ENCODE results near the gene HIPK2. TPM values are rescaled to one million over a fixed set of nuclear protein-coding genes. Genes with fewer than 3 reads are reported as not detected.
"Not testable (repeated sequence)": the region's sequence is repeated elsewhere in the genome, so short reads cannot be mapped to it uniquely, and the experiment has no call there.

HIPK2 gene
- total and polyA plus RNA-seq, 5 experiments from 2014 or later = 2.1 to 32.9 (median 4.3) TPM

- Mint-ChIP-seq H3K9me3 (peaks cover 0 to 9% (median 6%) of the 10 kb centered on the region in 9 donors), H3K4me1 (peaks cover 20 to 52% (median 46%) of the 10 kb centered on the region in 4 donors), H3K27me3 (no peaks in the 10 kb centered on the region), H3K27ac (peak overlapping the region in 4 of 10 donors; percentile 25 to 70 (median 48)), H3K4me3 (peak overlapping the region in 4 of 10 donors; percentile 14 to 40 (median 28)), H3K36me3 (peaks cover 10 to 21% (median 16%) of the 10 kb centered on the region in 3 donors)
- POLR2A ChIA-PET = no interaction called here
- DNase-seq = peak in 1 of 10 donors; percentile 4
- ATAC-seq = no peak
Observed at GRCh38 chr7:139681463-139681755, 96.4 kb downstream of the HIPK2 start.

- Mint-ChIP-seq H3K4me1 (peaks cover 20 to 56% (median 51%) of the 10 kb centered on the region in 4 donors), H3K4me3 (peak overlapping the region in 6 of 10 donors; percentile 9 to 47 (median 20)), H3K27me3 (no peaks in the 10 kb centered on the region), H3K9me3 (peaks cover 0 to 4% (median 3%) of the 10 kb centered on the region in 9 donors), H3K27ac (peak overlapping the region in 7 of 10 donors; percentile 29 to 70 (median 48)), H3K36me3 (peaks cover 4 to 15% (median 11%) of the 10 kb centered on the region in 3 donors)
- POLR2A ChIA-PET = no interaction called here
- ATAC-seq (no peak), DNase-seq (peak in 1 of 10 donors; percentile 39)
Observed at GRCh38 chr7:139680676-139681462, 96.9 kb downstream of the HIPK2 start.

GRCh38 chr7:139679731-139680594 lies 97.8 kb downstream of the HIPK2 start:
- Mint-ChIP-seq H3K4me1 (peaks cover 20 to 65% (median 56%) of the 10 kb centered on the region in 4 donors), H3K9me3 (no peaks in the 10 kb centered on the region), H3K27ac (peak overlapping the region in 1 of 10 donors; percentile 70), H3K4me3 (no peak overlapping the region), H3K27me3 (no peaks in the 10 kb centered on the region), H3K36me3 (peaks cover 0 to 10% (median 9%) of the 10 kb centered on the region in 3 donors)
- ATAC-seq (no peak), DNase-seq (no peak)
- POLR2A ChIA-PET = no interaction called here

- Mint-ChIP-seq H3K27me3 (no peaks in the 10 kb centered on the region), H3K36me3 (peaks cover 0 to 22% (median 7%) of the 10 kb centered on the region in 3 donors), H3K4me3 (no peak overlapping the region), H3K4me1 (peaks cover 3 to 47% (median 27%) of the 10 kb centered on the region in 4 donors), H3K27ac (peak overlapping the region in 4 of 10 donors; percentile 6 to 86 (median 44)), H3K9me3 (no peaks in the 10 kb centered on the region)
- POLR2A ChIA-PET = no interaction called here
- no peak for DNase-seq
- no peak for ATAC-seq
Observed at GRCh38 chr7:139676390-139676789, 101.4 kb downstream of the HIPK2 start.

- peaks cover 3 to 37% (median 18%) of the 10 kb centered on the region in 4 donors for H3K4me1 Mint-ChIP-seq
- H3K36me3 Mint-ChIP-seq = peaks cover 0 to 23% (median 7%) of the 10 kb centered on the region in 3 donors
- peak overlapping the region in 3 of 10 donors; percentile 11 to 86 (median 30) for H3K27ac Mint-ChIP-seq
- no peak overlapping the region for H3K4me3 Mint-ChIP-seq
- no peaks in the 10 kb centered on the region for H3K27me3 Mint-ChIP-seq
- H3K9me3 Mint-ChIP-seq = no peaks in the 10 kb centered on the region
- DNase-seq = no peak
- ATAC-seq = no peak
- POLR2A ChIA-PET = no interaction called here
Observed at GRCh38 chr7:139675127-139676125, 102.4 kb downstream of the HIPK2 start.

GRCh38 chr7:139674752-139675126 lies 103.1 kb downstream of the HIPK2 start:
- Mint-ChIP-seq H3K36me3 (peaks cover 0 to 23% (median 7%) of the 10 kb centered on the region in 3 donors), H3K27ac (peak overlapping the region in 1 of 10 donors; percentile 11), H3K9me3 (no peaks in the 10 kb centered on the region), H3K27me3 (no peaks in the 10 kb centered on the region), H3K4me3 (no peak overlapping the region), H3K4me1 (peaks cover 3 to 38% (median 15%) of the 10 kb centered on the region in 4 donors)
- ATAC-seq (no peak), DNase-seq (no peak)
- POLR2A ChIA-PET = no interaction called here

GRCh38 chr7:139674341-139674740 lies 103.5 kb downstream of the HIPK2 start:
- H3K36me3 Mint-ChIP-seq = peaks cover 0 to 24% (median 6%) of the 10 kb centered on the region in 3 donors
- peak overlapping the region in 2 of 10 donors; percentile 16 to 36 for H3K27ac Mint-ChIP-seq
- DNase-seq (no peak), ATAC-seq (no peak)
- no peak overlapping the region for H3K4me3 Mint-ChIP-seq
- no peaks in the 10 kb centered on the region for H3K9me3 Mint-ChIP-seq
- peaks cover 4 to 42% (median 16%) of the 10 kb centered on the region in 4 donors for H3K4me1 Mint-ChIP-seq
- POLR2A ChIA-PET = interaction anchor here (0.7 kb wide), 1 partner anchor 32 kb away, joined by 5 read pairs; no protein-coding TSS in a partner anchor
- no peaks in the 10 kb centered on the region for H3K27me3 Mint-ChIP-seq

GRCh38 chr7:139673762-139674161 lies 104.0 kb downstream of the HIPK2 start:
- Mint-ChIP-seq H3K36me3 (peaks cover 0 to 24% (median 5%) of the 10 kb centered on the region in 3 donors), H3K9me3 (no peaks in the 10 kb centered on the region), H3K4me3 (no peak overlapping the region), H3K27ac (no peak overlapping the region), H3K4me1 (peaks cover 5 to 47% (median 22%) of the 10 kb centered on the region in 4 donors), H3K27me3 (no peaks in the 10 kb centered on the region)
- DNase-seq = no peak
- ATAC-seq = no peak
- POLR2A ChIA-PET = interaction anchor here (0.7 kb wide), 1 partner anchor 31 kb away, joined by 5 read pairs; no protein-coding TSS in a partner anchor

- DNase-seq (no peak), ATAC-seq (no peak)
- H3K4me1 Mint-ChIP-seq = peaks cover 4 to 50% (median 22%) of the 10 kb centered on the region in 4 donors
- POLR2A ChIA-PET = no interaction called here
- H3K9me3 Mint-ChIP-seq = no peaks in the 10 kb centered on the region
- H3K27ac Mint-ChIP-seq = no peak overlapping the region
- H3K27me3 Mint-ChIP-seq = no peaks in the 10 kb centered on the region
- H3K36me3 Mint-ChIP-seq = peaks cover 0 to 21% (median 5%) of the 10 kb centered on the region in 3 donors
- no peak overlapping the region for H3K4me3 Mint-ChIP-seq
Observed at GRCh38 chr7:139673230-139673629, 104.6 kb downstream of the HIPK2 start.

GRCh38 chr7:139671967-139672366 lies 105.8 kb downstream of the HIPK2 start:
- no peak for DNase-seq
- Mint-ChIP-seq H3K4me3 (no peak overlapping the region), H3K27me3 (no peaks in the 10 kb centered on the region), H3K36me3 (peaks cover 0 to 21% (median 5%) of the 10 kb centered on the region in 3 donors), H3K9me3 (no peaks in the 10 kb centered on the region), H3K27ac (no peak overlapping the region), H3K4me1 (peaks cover 4 to 48% (median 22%) of the 10 kb centered on the region in 4 donors)
- POLR2A ChIA-PET = no interaction called here
- ATAC-seq = no peak

GRCh38 chr7:139670662-139671061 lies 107.1 kb downstream of the HIPK2 start:
- not testable (repeated sequence) for H3K9me3 Mint-ChIP-seq, H3K4me3 Mint-ChIP-seq, DNase-seq, ATAC-seq, H3K27me3 Mint-ChIP-seq
- peak overlapping the region in 1 of 10 donors; percentile 35 for H3K27ac Mint-ChIP-seq
- H3K4me1 Mint-ChIP-seq = peaks cover 4 to 42% (median 17%) of the 10 kb centered on the region in 4 donors
- POLR2A ChIA-PET = interaction anchor here (0.6 to 1.1 kb wide), 2 partner anchors 12 to 30 kb away, joined by 3 read pairs; no protein-coding TSS in a partner anchor
- peaks cover 0 to 21% (median 8%) of the 10 kb centered on the region in 3 donors for H3K36me3 Mint-ChIP-seq
